GM23338 (cell line): ENCODE data around the gene DNAJC4.

Experiments
- CREB1 ChIP-seq: fragments of 250-450 bp; sonication (Bioruptor Pico); IDR thresholded peaks from 2 replicates; pipeline ENCODE4 v1.5.0; 2020; ENCODE audit warnings: low read depth, mild to moderate bottlenecking, moderate library complexity
- CTCF ChIP-seq, 2 experiments: fragments of 200-600 bp in 1 of 2; sonication (generic) in 1 of 2; conservative IDR thresholded peaks; 2 replicates each; pipeline versions ENCODE4 v1.5.1 to v1.6.1; 2016 to 2017; ENCODE audit warnings: antibody characterized with exemption in 2 of 2, low read depth in 2 of 2, mild to moderate bottlenecking in 2 of 2, moderate library complexity in 1 of 2
- ETS1 ChIP-seq: IDR thresholded peaks from 2 replicates; pipeline ENCODE4 v1.6.1; 2016; ENCODE audit warnings: antibody characterized with exemption
- EZH2 ChIP-seq: fragments of 200-600 bp; sonication (generic); IDR thresholded peaks from one replicate; pipeline ENCODE4 v1.8.0; 2017; ENCODE audit warnings: antibody characterized with exemption, mild to moderate bottlenecking, low read depth; ENCODE audit not compliant: unreplicated experiment
- EZH2phosphoT487 ChIP-seq: fragments of 200-600 bp; sonication (generic); IDR thresholded peaks from one replicate; pipeline ENCODE4 v1.8.1; 2018; ENCODE audit warnings: antibody characterized with exemption; ENCODE audit not compliant: unreplicated experiment
- JUNB ChIP-seq: IDR thresholded peaks from one replicate; pipeline ENCODE4 v1.6.1; 2016; ENCODE audit warnings: antibody characterized with exemption; ENCODE audit not compliant: unreplicated experiment
- NANOG ChIP-seq: IDR thresholded peaks from 2 replicates; pipeline ENCODE4 v1.6.1; 2016; ENCODE audit warnings: antibody characterized with exemption, borderline replicate concordance
- POLR2AphosphoS5 ChIP-seq: IDR thresholded peaks from 2 replicates; pipeline ENCODE4 v1.6.1; 2016; ENCODE audit warnings: antibody characterized with exemption, low read depth
- REST ChIP-seq: IDR thresholded peaks from one replicate; pipeline ENCODE4 v1.6.1; 2018; ENCODE audit warnings: antibody characterized with exemption; ENCODE audit not compliant: unreplicated experiment
- ZNF331 ChIP-seq: fragments of 250-450 bp; sonication (Bioruptor Pico); IDR thresholded peaks from 2 replicates; pipeline ENCODE4 v1.5.0; 2020; ENCODE audit warnings: low read depth, mild to moderate bottlenecking, moderate library complexity

GRCh38 chr11:64251016-64251752 lies 20.8 kb downstream of the DNAJC4 start, which contains the start of gene PLCB3:
- TF ChIP-seq CTCF (conservative IDR thresholded peaks at IDR 0.05; ENCODE audit: low read depth in 2 of 2) (peak; percentile 52 to 68), EZH2 (no peak), REST (no peak), POLR2AphosphoS5 (no peak; the same call in 1 of the 2 replicates), JUNB (no peak), CREB1 (no peak), ZNF331 (CRISPR knock-in tag) (no peak), NANOG (no peak), EZH2phosphoT487 (no peak), ETS1 (no peak)
